Measurements from ENCODE around the gene CORO1A.

DNA sequence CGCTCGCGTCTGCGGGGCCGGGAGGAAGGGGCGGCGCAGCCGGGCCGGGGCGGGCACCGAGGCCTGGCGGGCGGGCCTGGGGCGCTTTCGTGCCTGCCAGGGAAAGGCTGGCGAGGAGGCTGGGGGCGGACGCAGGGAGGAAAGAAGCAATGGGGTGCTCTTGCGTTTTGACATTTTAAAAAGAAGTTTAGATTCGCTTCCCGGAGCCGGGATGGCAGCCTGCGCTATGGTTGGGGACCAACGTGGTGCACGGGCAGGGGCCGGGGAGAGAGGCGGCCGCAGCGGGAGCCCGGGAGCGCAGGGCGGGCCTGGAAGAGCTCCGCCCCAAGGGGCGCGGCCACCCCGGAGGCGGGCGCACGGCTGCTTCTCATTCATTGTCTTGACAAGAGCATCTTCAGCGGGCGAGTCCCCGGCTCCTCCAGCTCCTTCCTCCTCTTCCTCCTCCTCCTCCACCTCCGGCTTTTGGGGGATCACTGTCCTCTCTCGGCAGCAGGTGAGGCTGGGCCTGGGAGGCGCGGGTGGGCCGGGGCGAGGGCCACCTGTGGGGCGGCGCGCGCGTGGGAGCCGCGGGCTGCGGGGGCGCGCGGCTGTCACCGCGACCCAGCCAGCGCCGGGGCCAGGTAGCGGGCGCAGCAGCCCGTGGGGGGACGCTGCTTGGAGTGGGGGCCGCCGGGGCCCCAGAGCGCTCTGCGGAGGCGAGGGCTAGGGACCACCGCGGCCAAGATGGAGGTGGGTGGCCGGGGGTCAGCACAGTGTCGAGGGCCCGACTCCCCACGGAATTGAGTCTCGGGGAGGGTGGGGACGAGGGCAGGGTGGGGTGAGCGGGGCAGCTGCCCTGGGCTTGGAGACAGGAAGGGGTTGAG lies at the start of gene CORO1A:
- peak; percentile 15 for TF ChIP-seq CTCF (IDR thresholded peaks at IDR 0.05; ENCODE audit: poor library complexity, severe bottlenecking)
- no peak for TF ChIP-seq EZH2 (IDR thresholded peaks at IDR 0.05; ENCODE audit: borderline replicate concordance, insufficient read depth, low read length, poor library complexity, severe bottlenecking)
- peak; percentile 37 for TF ChIP-seq SMC3 (conservative IDR thresholded peaks at IDR 0.05; ENCODE audit: poor library complexity)
